HG03045 (cell line): ENCODE results near the gene RPL32.
"Not testable (repeated sequence)": the region's sequence is repeated elsewhere in the genome, so short reads cannot be mapped to it uniquely, and the experiment has no call there.

Source experiments
- ATAC-seq: cut with Tn5 transposase; IDR thresholded peaks from one replicate; pipeline ENCODE4 v1.9.1; 2021; ENCODE audit warnings: mild to moderate bottlenecking, moderate library complexity; ENCODE audit not compliant: unreplicated experiment

Gene RPL32

GRCh38 chr3:12868039-12869034, 27.0 kb upstream of the RPL32 start:
- ATAC-seq: peak; percentile 56

- no peak for ATAC-seq
These were observed 25.5 kb upstream of the RPL32 start for GRCh38 chr3:12866836-12867235.

GRCh38 chr3:12865271-12865670, 23.9 kb upstream of the RPL32 start:
- ATAC-seq: no peak

- ATAC-seq: no peak
These were observed 21.0 kb upstream of the RPL32 start for GRCh38 chr3:12862387-12862786.

- ATAC-seq: no peak
These were observed 20.2 kb upstream of the RPL32 start for GRCh38 chr3:12861611-12862010.

- ATAC-seq: no peak
These were observed 18.5 kb upstream of the RPL32 start for GRCh38 chr3:12859840-12860239.

- no peak for ATAC-seq
These were observed 15.3 kb upstream of the RPL32 start for GRCh38 chr3:12856626-12857025.

- ATAC-seq: no peak
These were observed 13.2 kb upstream of the RPL32 start for GRCh38 chr3:12854565-12854964.

GRCh38 chr3:12853847-12854246, 12.5 kb upstream of the RPL32 start:
- ATAC-seq: not testable (repeated sequence)

- ATAC-seq: no peak
These were observed 10.8 kb upstream of the RPL32 start for GRCh38 chr3:12852201-12852600.

- no peak for ATAC-seq
These were observed 4.4 kb upstream of the RPL32 start for GRCh38 chr3:12845811-12846210.

GRCh38 chr3:12842469-12842868, 1.1 kb upstream of the RPL32 start:
- ATAC-seq: no peak

- ATAC-seq: no peak
These were observed 584 bp upstream of the RPL32 start for GRCh38 chr3:12841970-12842328.

- peak; percentile 32 for ATAC-seq
These were observed 695 bp downstream of the RPL32 start for GRCh38 chr3:12840591-12841148.

GRCh38 chr3:12840148-12840547, 1.2 kb downstream of the RPL32 start:
- ATAC-seq: not testable (repeated sequence)

- ATAC-seq: no peak
These were observed 2.0 kb downstream of the RPL32 start for GRCh38 chr3:12839156-12839946.

- no peak for ATAC-seq
These were observed 3.0 kb downstream of the RPL32 start for GRCh38 chr3:12838179-12838965.

- ATAC-seq: no peak
These were observed 3.9 kb downstream of the RPL32 start for GRCh38 chr3:12837295-12837986.

GRCh38 chr3:12835052-12835665, 6.2 kb downstream of the RPL32 start:
- ATAC-seq: no peak
